Measurements from ENCODE around the gene TMEM255B. TPM values are rescaled to one million over a fixed set of nuclear protein-coding genes. Genes with fewer than 3 reads are reported as not detected.

Gene TMEM255B
- total and polyA plus RNA-seq, 9 of the 15 experiments (the other 6 are each of a cell fraction or from before 2014, with no cell fraction given), result 0.01 to 0.75 (median 0.23) TPM

DNA sequence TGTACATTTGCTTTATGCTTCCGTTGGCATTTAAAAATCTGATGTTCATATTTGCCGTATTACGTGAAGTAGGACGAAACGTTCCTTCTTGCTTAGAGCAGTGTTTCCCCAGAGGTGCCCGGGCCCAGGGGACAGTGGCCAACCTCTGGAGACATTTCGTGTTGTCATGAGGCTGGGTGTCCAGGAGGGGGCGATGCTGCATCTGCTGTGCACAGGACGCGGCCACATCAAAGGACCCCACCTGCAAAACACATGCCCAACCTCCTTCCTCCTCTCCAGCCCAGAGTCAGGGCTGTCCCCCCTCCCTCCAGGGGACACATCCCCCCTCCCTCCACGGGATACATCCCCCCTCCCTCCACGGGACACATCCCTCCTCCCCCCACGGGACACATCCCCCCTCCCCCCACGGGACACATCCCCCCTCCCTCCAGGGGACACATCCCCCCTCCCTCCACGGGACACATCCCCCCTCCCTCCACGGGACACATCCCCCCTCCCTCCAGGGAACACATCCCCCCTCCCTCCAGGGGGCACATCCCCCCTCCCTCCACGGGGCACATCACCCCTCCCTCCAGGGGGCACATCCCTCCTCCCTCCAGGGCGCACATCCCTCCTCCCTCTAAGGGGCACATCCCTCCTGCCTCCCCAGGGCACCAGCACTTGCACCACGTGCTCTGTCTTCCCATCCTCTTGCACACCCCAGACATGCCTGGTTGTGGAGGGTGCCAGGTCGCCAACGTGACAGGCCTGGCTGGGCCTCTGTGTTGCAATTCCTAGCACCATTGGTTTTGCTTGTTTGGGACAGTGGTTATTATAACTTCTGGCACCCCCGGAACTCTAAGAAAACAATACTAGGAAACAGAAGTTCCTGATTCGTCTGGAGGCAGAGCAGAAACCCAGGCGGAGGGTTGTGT, 58.2 kb downstream of the TMEM255B start (continued):
- TF ChIP-seq, protein P1, sequence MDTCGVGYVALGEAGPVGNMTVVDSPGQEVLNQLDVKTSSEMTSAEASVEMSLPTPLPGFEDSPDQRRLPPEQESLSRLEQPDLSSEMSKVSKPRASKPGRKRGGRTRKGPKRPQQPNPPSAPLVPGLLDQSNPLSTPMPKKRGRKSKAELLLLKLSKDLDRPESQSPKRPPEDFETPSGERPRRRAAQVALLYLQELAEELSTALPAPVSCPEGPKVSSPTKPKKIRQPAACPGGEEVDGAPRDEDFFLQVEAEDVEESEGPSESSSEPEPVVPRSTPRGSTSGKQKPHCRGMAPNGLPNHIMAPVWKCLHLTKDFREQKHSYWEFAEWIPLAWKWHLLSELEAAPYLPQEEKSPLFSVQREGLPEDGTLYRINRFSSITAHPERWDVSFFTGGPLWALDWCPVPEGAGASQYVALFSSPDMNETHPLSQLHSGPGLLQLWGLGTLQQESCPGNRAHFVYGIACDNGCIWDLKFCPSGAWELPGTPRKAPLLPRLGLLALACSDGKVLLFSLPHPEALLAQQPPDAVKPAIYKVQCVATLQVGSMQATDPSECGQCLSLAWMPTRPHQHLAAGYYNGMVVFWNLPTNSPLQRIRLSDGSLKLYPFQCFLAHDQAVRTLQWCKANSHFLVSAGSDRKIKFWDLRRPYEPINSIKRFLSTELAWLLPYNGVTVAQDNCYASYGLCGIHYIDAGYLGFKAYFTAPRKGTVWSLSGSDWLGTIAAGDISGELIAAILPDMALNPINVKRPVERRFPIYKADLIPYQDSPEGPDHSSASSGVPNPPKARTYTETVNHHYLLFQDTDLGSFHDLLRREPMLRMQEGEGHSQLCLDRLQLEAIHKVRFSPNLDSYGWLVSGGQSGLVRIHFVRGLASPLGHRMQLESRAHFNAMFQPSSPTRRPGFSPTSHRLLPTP (IDR thresholded peaks at IDR 0.05; ENCODE audit: borderline replicate concordance, extremely low read depth, insufficient read length), result no peak
- TF ChIP-seq ESRRA (IDR thresholded peaks at IDR 0.05; ENCODE audit: borderline replicate concordance, low read depth), result no peak
- TF ChIP-seq, protein P2, sequence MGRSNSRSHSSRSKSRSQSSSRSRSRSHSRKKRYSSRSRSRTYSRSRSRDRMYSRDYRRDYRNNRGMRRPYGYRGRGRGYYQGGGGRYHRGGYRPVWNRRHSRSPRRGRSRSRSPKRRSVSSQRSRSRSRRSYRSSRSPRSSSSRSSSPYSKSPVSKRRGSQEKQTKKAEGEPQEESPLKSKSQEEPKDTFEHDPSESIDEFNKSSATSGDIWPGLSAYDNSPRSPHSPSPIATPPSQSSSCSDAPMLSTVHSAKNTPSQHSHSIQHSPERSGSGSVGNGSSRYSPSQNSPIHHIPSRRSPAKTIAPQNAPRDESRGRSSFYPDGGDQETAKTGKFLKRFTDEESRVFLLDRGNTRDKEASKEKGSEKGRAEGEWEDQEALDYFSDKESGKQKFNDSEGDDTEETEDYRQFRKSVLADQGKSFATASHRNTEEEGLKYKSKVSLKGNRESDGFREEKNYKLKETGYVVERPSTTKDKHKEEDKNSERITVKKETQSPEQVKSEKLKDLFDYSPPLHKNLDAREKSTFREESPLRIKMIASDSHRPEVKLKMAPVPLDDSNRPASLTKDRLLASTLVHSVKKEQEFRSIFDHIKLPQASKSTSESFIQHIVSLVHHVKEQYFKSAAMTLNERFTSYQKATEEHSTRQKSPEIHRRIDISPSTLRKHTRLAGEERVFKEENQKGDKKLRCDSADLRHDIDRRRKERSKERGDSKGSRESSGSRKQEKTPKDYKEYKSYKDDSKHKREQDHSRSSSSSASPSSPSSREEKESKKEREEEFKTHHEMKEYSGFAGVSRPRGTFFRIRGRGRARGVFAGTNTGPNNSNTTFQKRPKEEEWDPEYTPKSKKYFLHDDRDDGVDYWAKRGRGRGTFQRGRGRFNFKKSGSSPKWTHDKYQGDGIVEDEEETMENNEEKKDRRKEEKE (IDR thresholded peaks at IDR 0.05; ENCODE audit: borderline replicate concordance in 1 of 2, control insufficient read depth in 1 of 2, low read depth in 2 of 2, low read length in 1 of 2), result no peak
- TF ChIP-seq, protein P3, sequence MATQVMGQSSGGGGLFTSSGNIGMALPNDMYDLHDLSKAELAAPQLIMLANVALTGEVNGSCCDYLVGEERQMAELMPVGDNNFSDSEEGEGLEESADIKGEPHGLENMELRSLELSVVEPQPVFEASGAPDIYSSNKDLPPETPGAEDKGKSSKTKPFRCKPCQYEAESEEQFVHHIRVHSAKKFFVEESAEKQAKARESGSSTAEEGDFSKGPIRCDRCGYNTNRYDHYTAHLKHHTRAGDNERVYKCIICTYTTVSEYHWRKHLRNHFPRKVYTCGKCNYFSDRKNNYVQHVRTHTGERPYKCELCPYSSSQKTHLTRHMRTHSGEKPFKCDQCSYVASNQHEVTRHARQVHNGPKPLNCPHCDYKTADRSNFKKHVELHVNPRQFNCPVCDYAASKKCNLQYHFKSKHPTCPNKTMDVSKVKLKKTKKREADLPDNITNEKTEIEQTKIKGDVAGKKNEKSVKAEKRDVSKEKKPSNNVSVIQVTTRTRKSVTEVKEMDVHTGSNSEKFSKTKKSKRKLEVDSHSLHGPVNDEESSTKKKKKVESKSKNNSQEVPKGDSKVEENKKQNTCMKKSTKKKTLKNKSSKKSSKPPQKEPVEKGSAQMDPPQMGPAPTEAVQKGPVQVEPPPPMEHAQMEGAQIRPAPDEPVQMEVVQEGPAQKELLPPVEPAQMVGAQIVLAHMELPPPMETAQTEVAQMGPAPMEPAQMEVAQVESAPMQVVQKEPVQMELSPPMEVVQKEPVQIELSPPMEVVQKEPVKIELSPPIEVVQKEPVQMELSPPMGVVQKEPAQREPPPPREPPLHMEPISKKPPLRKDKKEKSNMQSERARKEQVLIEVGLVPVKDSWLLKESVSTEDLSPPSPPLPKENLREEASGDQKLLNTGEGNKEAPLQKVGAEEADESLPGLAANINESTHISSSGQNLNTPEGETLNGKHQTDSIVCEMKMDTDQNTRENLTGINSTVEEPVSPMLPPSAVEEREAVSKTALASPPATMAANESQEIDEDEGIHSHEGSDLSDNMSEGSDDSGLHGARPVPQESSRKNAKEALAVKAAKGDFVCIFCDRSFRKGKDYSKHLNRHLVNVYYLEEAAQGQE (IDR thresholded peaks at IDR 0.05; ENCODE audit: borderline replicate concordance), result peak; percentile 53; the same call in 1 of the 2 replicates
- TF ChIP-seq, protein P3 (CRISPR knock-in tag; IDR thresholded peaks at IDR 0.05; ENCODE audit: low read depth), result no peak
- TF ChIP-seq, protein P4, sequence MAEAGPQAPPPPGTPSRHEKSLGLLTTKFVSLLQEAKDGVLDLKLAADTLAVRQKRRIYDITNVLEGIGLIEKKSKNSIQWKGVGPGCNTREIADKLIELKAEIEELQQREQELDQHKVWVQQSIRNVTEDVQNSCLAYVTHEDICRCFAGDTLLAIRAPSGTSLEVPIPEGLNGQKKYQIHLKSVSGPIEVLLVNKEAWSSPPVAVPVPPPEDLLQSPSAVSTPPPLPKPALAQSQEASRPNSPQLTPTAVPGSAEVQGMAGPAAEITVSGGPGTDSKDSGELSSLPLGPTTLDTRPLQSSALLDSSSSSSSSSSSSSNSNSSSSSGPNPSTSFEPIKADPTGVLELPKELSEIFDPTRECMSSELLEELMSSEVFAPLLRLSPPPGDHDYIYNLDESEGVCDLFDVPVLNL (CRISPR knock-in tag; IDR thresholded peaks at IDR 0.05; ENCODE audit: low read depth), result no peak
- no peak for TF ChIP-seq MECOM (CRISPR knock-in tag; IDR thresholded peaks at IDR 0.05)
